Islet precursor cell (in vitro differentiated cells): ENCODE measurements around the gene ESAM.

Experiments used
- DNase-seq: peaks from one replicate; pipeline ENCODE4 v3.0.0-alpha.2; 2018

ESAM gene

GRCh38 chr11:124727474-124727873 lies 34.6 kb downstream of the ESAM start:
- DNase-seq: no peak

DNA sequence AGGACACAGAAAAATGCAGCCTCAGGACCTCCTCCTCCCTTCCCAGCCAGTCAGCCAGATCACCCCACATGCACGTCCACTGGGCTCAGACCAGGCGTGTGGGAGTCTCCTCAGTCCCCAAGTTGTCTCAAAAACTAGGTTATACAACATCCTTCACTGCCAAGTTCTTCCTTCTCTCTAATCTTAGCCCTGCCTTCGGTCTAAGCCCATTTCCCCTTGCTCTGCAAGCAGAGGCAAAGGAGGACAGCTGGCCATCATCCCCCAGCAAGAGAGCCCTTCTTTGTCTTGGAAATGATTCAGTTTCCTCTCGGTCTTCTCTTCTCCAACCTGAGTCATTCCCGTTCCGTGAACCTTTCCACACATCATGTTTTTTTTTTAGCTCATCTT lies 36.4 kb downstream of the ESAM start:
- DNase-seq: no peak

GRCh38 chr11:124724979-124725718 lies 36.9 kb downstream of the ESAM start:
- DNase-seq: no peak

DNA sequence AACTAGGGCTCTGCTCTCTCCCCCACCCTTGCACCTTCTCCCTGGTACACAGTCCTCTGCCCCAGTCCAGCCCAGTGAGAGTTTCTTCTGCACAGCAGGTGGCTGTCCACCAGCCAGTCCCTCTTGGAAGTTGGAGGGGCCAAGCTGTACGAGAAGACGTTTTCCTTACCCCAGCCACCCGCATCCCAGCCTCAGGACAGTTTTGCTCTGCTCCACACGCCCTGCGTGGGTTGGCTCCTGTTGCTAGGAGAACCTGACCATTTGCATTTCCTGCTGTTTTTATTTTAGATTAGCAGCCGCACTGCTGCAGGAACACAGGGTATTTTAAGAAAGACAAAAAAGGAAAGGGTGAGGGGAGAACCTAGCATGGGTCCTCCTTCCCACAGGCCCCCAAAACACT lies 39.9 kb downstream of the ESAM start:
- no peak for DNase-seq

DNA sequence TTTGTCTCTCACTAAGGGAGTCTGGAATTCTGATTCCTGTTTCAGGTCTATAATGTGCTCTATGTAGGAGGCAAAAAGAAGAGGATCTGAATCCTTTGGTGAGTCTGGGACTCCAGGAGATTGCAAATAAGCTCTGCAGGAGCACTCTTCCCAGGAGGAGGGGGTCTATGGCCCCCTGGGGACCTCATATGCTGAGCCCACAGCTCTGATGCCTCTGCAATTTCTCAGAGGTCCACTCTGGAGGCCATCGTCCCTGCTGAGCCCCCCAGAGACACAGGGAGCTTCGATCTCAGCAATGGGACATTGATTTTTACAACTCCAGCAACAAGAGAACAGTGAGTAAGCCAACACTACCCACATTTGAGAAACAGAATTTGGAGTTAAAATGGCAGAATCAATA lies 42.6 kb downstream of the ESAM start:
- DNase-seq: no peak

DNA sequence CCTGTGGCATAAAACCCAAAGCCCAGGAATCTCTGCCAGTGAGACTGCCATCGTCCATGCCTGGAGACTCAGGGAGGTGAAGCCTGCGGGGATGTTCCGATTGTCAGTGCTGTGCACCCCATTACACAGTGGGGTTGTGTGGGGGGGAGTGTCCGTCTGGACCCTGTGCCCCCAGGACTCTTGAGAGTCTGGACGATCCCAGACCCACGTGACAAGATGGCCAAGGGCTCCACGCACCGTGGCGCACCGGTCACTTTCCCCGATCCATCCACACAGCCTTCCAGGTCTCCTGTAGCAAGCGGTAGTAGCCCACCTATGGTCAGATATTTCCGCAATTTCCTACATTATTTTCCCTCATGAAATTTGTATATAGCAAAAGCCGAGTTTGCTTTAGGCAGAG lies 43.3 kb downstream of the ESAM start:
- no peak for DNase-seq

DNA sequence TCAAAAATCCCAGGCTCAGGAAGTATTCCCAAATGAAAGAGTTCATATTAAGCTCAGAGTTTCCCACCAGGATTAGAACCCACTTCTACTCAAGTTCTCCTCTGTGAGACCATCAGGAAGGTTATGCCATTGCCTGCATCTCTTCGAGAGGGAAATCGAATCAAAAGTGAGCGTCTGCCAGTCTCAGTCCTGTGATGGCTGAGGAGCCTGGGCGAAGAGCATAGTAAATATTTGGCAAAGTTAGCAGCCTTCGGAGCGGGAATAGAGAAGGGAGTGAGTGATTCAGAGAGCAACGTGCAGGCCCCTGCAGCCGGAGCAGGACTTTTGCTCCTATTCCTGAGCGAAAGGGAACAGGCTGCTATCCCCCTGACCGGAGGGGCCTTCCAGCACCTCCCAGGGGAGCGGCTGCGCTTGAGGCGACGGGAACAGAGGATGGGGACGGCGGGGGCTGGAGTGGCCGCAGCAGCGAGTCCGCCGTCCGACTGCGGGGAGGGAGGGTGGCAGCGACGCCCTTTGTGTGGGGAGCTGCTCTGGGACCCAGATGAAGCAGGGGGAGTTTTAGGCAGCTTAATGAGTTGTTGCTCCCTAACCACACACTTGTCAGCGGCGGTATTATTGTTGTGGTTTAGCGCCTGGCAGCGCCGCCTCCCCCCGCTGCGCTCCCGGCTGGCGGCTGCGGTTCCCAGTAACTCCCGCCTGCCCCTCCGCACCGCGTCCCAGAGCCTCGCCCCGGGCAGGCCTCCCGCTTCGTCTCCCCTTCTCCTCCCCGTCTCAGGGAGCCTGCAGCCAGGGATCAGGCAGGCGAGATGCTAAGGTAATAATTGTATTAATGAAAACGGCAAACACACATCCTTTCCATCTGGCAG lies 44.1 kb downstream of the ESAM start:
- peak; percentile 63 for DNase-seq

GRCh38 chr11:124717421-124717785 lies 44.7 kb downstream of the ESAM start:
- no peak for DNase-seq

DNA sequence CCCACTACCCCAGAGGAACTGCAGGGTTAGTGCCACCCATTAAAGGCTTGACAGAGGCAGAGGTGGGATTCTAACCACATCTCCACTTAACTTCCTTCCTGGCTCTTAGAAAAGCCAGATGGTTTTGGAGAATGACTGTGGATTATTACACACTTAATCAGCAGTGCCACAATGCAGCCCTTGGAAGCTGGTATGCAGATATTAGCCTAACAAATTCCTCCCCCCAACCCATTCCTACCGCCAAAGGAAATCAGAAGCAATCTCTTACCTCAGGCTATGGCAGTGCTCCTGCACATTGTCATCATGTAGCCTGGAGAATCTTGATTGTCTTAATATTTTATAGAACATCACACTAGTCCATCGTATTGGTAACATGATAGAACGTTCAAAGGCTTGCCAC lies 45.5 kb downstream of the ESAM start:
- DNase-seq: no peak

- DNase-seq: no peak
Observed at GRCh38 chr11:124712392-124712791, 49.7 kb downstream of the ESAM start.

- DNase-seq: no peak
Observed at GRCh38 chr11:124707829-124708228, 54.3 kb downstream of the ESAM start.
